Measurements from ENCODE around the gene DDOST.

Gene DDOST

DNA sequence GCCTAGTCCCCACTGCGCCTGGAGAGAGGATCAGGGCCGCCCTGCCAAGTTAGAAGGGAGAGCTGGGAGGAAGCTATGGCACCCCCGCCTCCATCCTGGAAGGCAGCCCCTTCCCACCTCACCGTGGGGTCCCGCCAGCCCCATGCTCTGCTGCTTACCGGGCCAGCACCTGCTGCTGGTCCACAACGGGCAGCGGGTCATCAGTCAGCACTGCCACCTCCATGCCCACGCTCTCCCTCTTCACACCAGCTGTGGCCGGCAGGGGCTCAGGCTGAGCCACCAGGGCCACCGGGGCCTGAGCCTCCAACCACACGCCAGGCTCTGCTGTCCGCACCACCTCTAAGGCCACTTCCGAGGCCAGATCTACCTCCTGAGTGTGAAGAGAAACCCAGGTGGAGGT, 23.5 kb upstream of the DDOST start:
- Histone ChIP-seq H4K20me1 (ENCODE audit: low read depth, low read length) (no peaks in the 10 kb centered on the region), H3K4me3 (ENCODE audit: insufficient read depth, low read length, poor library complexity, severe bottlenecking) (no peak overlapping the region), H3K4me2 (ENCODE audit: low read depth, low read length, poor library complexity, severe bottlenecking) (no peak overlapping the region), H3K9me3 (ENCODE audit: insufficient read depth, low read length) (no peaks in the 10 kb centered on the region), H2AFZ (ENCODE audit: low read depth, low read length, severe bottlenecking) (no peak overlapping the region), H3K36me3 (ENCODE audit: low read length) (no peaks in the 10 kb centered on the region), H3F3A (ENCODE audit: insufficient read depth) (no peaks in the 10 kb centered on the region), H3K79me2 (ENCODE audit: insufficient read depth, low read length) (no peaks in the 10 kb centered on the region), H3K9me2 (replicated peaks; ENCODE audit: insufficient read depth, low read length) (no peaks in the 10 kb centered on the region), H3K27ac (ENCODE audit: low read depth, low read length) (no peak overlapping the region), H3K9ac (ENCODE audit: low read length) (no peak overlapping the region), H3K27me3 (ENCODE audit: low read length) (no peaks in the 10 kb centered on the region)
- TF ChIP-seq, protein P1, sequence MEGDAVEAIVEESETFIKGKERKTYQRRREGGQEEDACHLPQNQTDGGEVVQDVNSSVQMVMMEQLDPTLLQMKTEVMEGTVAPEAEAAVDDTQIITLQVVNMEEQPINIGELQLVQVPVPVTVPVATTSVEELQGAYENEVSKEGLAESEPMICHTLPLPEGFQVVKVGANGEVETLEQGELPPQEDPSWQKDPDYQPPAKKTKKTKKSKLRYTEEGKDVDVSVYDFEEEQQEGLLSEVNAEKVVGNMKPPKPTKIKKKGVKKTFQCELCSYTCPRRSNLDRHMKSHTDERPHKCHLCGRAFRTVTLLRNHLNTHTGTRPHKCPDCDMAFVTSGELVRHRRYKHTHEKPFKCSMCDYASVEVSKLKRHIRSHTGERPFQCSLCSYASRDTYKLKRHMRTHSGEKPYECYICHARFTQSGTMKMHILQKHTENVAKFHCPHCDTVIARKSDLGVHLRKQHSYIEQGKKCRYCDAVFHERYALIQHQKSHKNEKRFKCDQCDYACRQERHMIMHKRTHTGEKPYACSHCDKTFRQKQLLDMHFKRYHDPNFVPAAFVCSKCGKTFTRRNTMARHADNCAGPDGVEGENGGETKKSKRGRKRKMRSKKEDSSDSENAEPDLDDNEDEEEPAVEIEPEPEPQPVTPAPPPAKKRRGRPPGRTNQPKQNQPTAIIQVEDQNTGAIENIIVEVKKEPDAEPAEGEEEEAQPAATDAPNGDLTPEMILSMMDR (IDR thresholded peaks at IDR 0.05; ENCODE audit: insufficient read depth, low read length, poor library complexity, severe bottlenecking) = no peak
- TF ChIP-seq EZH2phosphoT487 (conservative IDR thresholded peaks at IDR 0.05; ENCODE audit: low read length) = no peak

DNA sequence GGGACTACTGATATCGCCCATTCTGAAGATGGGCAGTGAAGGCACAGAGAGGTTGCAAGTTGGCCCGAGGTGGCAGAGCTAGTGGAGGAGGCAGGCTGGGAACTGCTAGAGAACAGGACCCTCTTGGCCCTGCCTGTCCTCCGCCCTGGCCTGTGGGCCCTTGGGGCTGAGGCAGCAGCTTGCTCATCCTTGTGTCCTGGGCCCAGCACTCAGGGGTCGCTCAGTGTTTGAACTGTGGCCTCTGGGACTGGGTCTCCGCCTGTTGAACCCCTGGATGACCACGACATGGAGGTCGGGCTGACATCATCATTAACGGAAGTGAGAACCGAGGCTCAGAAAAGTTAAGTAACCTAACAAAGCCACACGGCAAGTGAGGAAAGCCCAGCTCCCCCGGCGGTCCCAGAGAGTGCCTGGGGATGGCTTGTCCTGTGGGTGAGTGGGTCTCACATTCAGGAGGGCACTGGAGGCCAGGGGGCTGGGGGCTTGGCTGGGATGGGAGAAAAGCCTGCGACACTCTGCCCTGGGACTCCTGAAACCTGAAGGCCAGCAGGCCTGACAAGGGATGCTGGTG, 23.0 kb upstream of the DDOST start:
- TF ChIP-seq, protein P1 (IDR thresholded peaks at IDR 0.05; ENCODE audit: insufficient read depth, low read length, poor library complexity, severe bottlenecking) = no peak
- no peak for TF ChIP-seq EZH2phosphoT487 (conservative IDR thresholded peaks at IDR 0.05; ENCODE audit: low read length)
- Histone ChIP-seq H3K4me2 (ENCODE audit: low read depth, low read length, poor library complexity, severe bottlenecking) (no peak overlapping the region), H3K27me3 (ENCODE audit: low read length) (no peaks in the 10 kb centered on the region), H3K9me2 (replicated peaks; ENCODE audit: insufficient read depth, low read length) (no peaks in the 10 kb centered on the region), H3K36me3 (ENCODE audit: low read length) (no peaks in the 10 kb centered on the region), H2AFZ (ENCODE audit: low read depth, low read length, severe bottlenecking) (no peak overlapping the region), H4K20me1 (ENCODE audit: low read depth, low read length) (no peaks in the 10 kb centered on the region), H3K9ac (ENCODE audit: low read length) (no peak overlapping the region), H3K79me2 (ENCODE audit: insufficient read depth, low read length) (no peaks in the 10 kb centered on the region), H3K9me3 (ENCODE audit: insufficient read depth, low read length) (no peaks in the 10 kb centered on the region), H3F3A (ENCODE audit: insufficient read depth) (no peaks in the 10 kb centered on the region), H3K27ac (ENCODE audit: low read depth, low read length) (no peak overlapping the region), H3K4me3 (ENCODE audit: insufficient read depth, low read length, poor library complexity, severe bottlenecking) (no peak overlapping the region)

DNA sequence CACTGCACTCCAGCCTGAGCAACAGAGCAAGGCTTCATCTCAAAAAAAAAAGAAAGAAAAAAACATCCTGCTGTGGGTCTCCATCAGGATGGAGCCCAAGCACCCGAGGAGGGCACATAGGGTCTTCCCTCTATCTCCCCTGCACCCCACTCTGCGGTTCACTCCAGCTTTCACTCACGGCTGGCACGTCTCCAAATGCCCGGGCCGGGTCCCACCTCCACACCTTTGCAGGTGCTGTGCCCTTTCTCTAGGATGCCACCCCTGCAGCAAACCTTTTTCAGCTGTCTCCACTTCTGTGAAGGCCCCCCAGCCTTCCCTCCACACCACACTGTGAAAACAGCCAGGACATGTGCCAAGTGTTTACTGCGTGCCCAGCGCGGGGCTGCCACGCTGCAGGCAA, 22.4 kb upstream of the DDOST start:
- Histone ChIP-seq H3K9me2 (replicated peaks; ENCODE audit: insufficient read depth, low read length) (no peaks in the 10 kb centered on the region), H3K36me3 (ENCODE audit: low read length) (no peaks in the 10 kb centered on the region), H3K27ac (ENCODE audit: low read depth, low read length) (no peak overlapping the region), H2AFZ (ENCODE audit: low read depth, low read length, severe bottlenecking) (no peak overlapping the region), H3K27me3 (ENCODE audit: low read length) (no peaks in the 10 kb centered on the region), H3K4me3 (ENCODE audit: insufficient read depth, low read length, poor library complexity, severe bottlenecking) (no peak overlapping the region), H4K20me1 (ENCODE audit: low read depth, low read length) (no peaks in the 10 kb centered on the region), H3F3A (ENCODE audit: insufficient read depth) (no peaks in the 10 kb centered on the region), H3K4me2 (ENCODE audit: low read depth, low read length, poor library complexity, severe bottlenecking) (no peak overlapping the region), H3K9ac (ENCODE audit: low read length) (no peak overlapping the region), H3K79me2 (ENCODE audit: insufficient read depth, low read length) (no peaks in the 10 kb centered on the region), H3K9me3 (ENCODE audit: insufficient read depth, low read length) (no peaks in the 10 kb centered on the region)
- TF ChIP-seq, protein P1 (IDR thresholded peaks at IDR 0.05; ENCODE audit: insufficient read depth, low read length, poor library complexity, severe bottlenecking) = no peak
- no peak for TF ChIP-seq EZH2phosphoT487 (conservative IDR thresholded peaks at IDR 0.05; ENCODE audit: low read length)

All from SU-DHL-6 (cell line).